Stimulated activated naive CD4-positive, alpha-beta T cell (primary cell): ENCODE data around the gene ZNF317.
"Not testable (repeated sequence)": the region's sequence is repeated elsewhere in the genome, so short reads cannot be mapped to it uniquely, and the experiment has no call there.

Experiments
- DNase-seq, 6 experiments: peaks; one replicate each; lab custom pipeline; 2025; lab: John Stamatoyannopoulos, UW

The ZNF317 gene

GRCh38 chr19:9175326-9175725 lies 35.1 kb downstream of the ZNF317 start:
- no peak for DNase-seq

GRCh38 chr19:9178901-9179300 lies 38.7 kb downstream of the ZNF317 start, which contains the start of gene OR7D2:
TSS of gene OR7D2 (plus strand) at chr19:9178979. CDS start at chr19:9185782, 6,803 bp downstream.
- no peak for DNase-seq

GRCh38 chr19:9183000-9183399 lies 42.8 kb downstream of the ZNF317 start:
- DNase-seq: no peak

GRCh38 chr19:9187191-9187590 lies 47.0 kb downstream of the ZNF317 start:
- DNase-seq: no peak

GRCh38 chr19:9189535-9189934 lies 49.3 kb downstream of the ZNF317 start:
- no peak for DNase-seq

- DNase-seq: not testable (repeated sequence)
Measured at GRCh38 chr19:9198044-9198443, 57.8 kb downstream of the ZNF317 start.

- peak; percentile 12 to 66 (median 48) for DNase-seq
Measured at GRCh38 chr19:9205501-9206113, 65.4 kb downstream of the ZNF317 start.
